Measurements from ENCODE around the gene DCTPP1. TPM values are rescaled to one million over a fixed set of nuclear protein-coding genes. Genes with fewer than 3 reads are reported as not detected.
"Not testable (repeated sequence)": the region's sequence is repeated elsewhere in the genome, so short reads cannot be mapped to it uniquely, and the experiment has no call there.

DCTPP1 gene
- total RNA-seq: 10 to 100 TPM; 11.8 to 32.6 (median 17.8) TPM

- TF ChIP-seq CTCF (IDR thresholded peaks at IDR 0.05 in 4 of 5, conservative IDR thresholded peaks at IDR 0.05 in 1 of 5) (peak; percentile 82 to 89 (median 84)), POLR2A (IDR thresholded peaks at IDR 0.05) (peak; percentile 9 to 50)
- in situ Hi-C loops (cut with MboI; ENCODE audit: low sequenced_read_pairs in 4 of 4): loop anchor here (10.0 to 25.0 kb wide), 4 partner anchors 95 to 207 kb away; partner anchors contain the start of genes ZNF768 (in 2 of the 4) and ZNF747 (in 1 of the 4)
Measured at GRCh38 chr16:30429678-30430427, at the start of gene DCTPP1. Gene DCTPP1, minus strand, starts transcription at chr16:30430030. Its CDS starts 50 bp downstream, at chr16:30429980.

GRCh38 chr16:30478766-30479478 is 49.1 kb upstream of the DCTPP1 start:
- Histone ChIP-seq H3K27ac (no peak overlapping the region), H3K4me3 (no peak overlapping the region), H3K9me3 (no peaks in the 10 kb centered on the region), H3K4me1 (no peaks in the 10 kb centered on the region), H3K27me3 (peaks cover 7 to 13% (median 10%) of the 10 kb centered on the region in 3 donors), H3K36me3 (no peaks in the 10 kb centered on the region)
- TF ChIP-seq POLR2A (IDR thresholded peaks at IDR 0.05) (no peak), CTCF (IDR thresholded peaks at IDR 0.05 in 4 of 5, conservative IDR thresholded peaks at IDR 0.05 in 1 of 5) (no peak)
- in situ Hi-C loops (cut with MboI; ENCODE audit: low sequenced_read_pairs in 4 of 4): no loop called here
- DNase-seq (no peak), ATAC-seq (no peak)
- intact Hi-C loops (cut with DNase I; ENCODE audit: low total_unique reads): no loop called here

More at GRCh38 chr16:30429678-30430427, at the start of gene DCTPP1:
- DNase-seq (peak; percentile 96 to 98), ATAC-seq (peak; percentile 100)
- Histone ChIP-seq H3K4me3 (peak within 1 kb of the TSS; percentile 73 to 89 (median 82)), H3K36me3 (peaks cover 0 to 11% of the 10 kb centered on the region in 2 donors), H3K9me3 (no peaks in the 10 kb centered on the region), H3K27me3 (no peaks in the 10 kb centered on the region), H3K27ac (peak within 1 kb of the TSS; percentile 77 to 84 (median 84)), H3K4me1 (peaks cover 12 to 13% of the 10 kb centered on the region in 2 donors)
- intact Hi-C loops (cut with DNase I; ENCODE audit: low total_unique reads): loop anchor here (1.0 to 5.0 kb wide), 3 partner anchors 15 to 197 kb away; partner anchors contain the start of gene SEPHS2

GRCh38 chr16:30477773-30478172 is 47.9 kb upstream of the DCTPP1 start:
- ATAC-seq; H3K36me3 ChIP-seq; H3K9me3 ChIP-seq; H3K4me3 ChIP-seq; intact Hi-C loops (cut with DNase I; ENCODE audit: low total_unique reads); DNase-seq; H3K4me1 ChIP-seq; in situ Hi-C loops (cut with MboI; ENCODE audit: low sequenced_read_pairs in 4 of 4); H3K27ac ChIP-seq: not testable (repeated sequence)
- H3K27me3 ChIP-seq: peaks cover 16 to 20% (median 18%) of the 10 kb centered on the region in 3 donors

GRCh38 chr16:30476991-30477390 is 47.2 kb upstream of the DCTPP1 start:
- no peak for TF ChIP-seq CTCF (IDR thresholded peaks at IDR 0.05 in 4 of 5, conservative IDR thresholded peaks at IDR 0.05 in 1 of 5)
- no peak for TF ChIP-seq POLR2A (IDR thresholded peaks at IDR 0.05)
- no peak for DNase-seq
- no peaks in the 10 kb centered on the region for H3K4me1 ChIP-seq
- no peak overlapping the region for H3K27ac ChIP-seq
- H3K9me3 ChIP-seq: no peaks in the 10 kb centered on the region
- H3K27me3 ChIP-seq: peaks cover 21 to 25% (median 23%) of the 10 kb centered on the region in 3 donors
- intact Hi-C loops (cut with DNase I; ENCODE audit: low total_unique reads) (no loop called here), in situ Hi-C loops (cut with MboI; ENCODE audit: low sequenced_read_pairs in 4 of 4) (no loop called here)
- H3K36me3 ChIP-seq: no peaks in the 10 kb centered on the region
- no peak for ATAC-seq
- no peak overlapping the region for H3K4me3 ChIP-seq

GRCh38 chr16:30474684-30475083 is 44.9 kb upstream of the DCTPP1 start:
- TF ChIP-seq POLR2A (IDR thresholded peaks at IDR 0.05) (no peak), CTCF (IDR thresholded peaks at IDR 0.05 in 4 of 5, conservative IDR thresholded peaks at IDR 0.05 in 1 of 5) (no peak)
- no peaks in the 10 kb centered on the region for H3K4me1 ChIP-seq
- no peak overlapping the region for H3K4me3 ChIP-seq
- in situ Hi-C loops (cut with MboI; ENCODE audit: low sequenced_read_pairs in 4 of 4) (no loop called here), intact Hi-C loops (cut with DNase I; ENCODE audit: low total_unique reads) (no loop called here)
- peaks cover 21 to 25% (median 23%) of the 10 kb centered on the region in 3 donors for H3K27me3 ChIP-seq
- H3K27ac ChIP-seq: no peak overlapping the region
- no peaks in the 10 kb centered on the region for H3K36me3 ChIP-seq
- H3K9me3 ChIP-seq: no peaks in the 10 kb centered on the region
- no peak for DNase-seq
- ATAC-seq: no peak

Measured in gastrocnemius medialis (tissue), 4 donors.